GM23338 (cell line): ENCODE results near the gene ZFP36L1. TPM values are rescaled to one million over a fixed set of nuclear protein-coding genes. Genes with fewer than 3 reads are reported as not detected.
A peak's percentile ranks its signal among the peaks of the same experiment; 100 is the strongest.

Source experiments
- ATAC-seq: fragments of 200-7000 bp; cut with Tn5 transposase; 3 replicates; pipeline ENCODE4 v1.9.1; 2020
- DNase-seq: peaks from one replicate; pipeline ENCODE4 v3.0.0-alpha.2; 2015; ENCODE audit warnings: low spot score
- H2AFZ ChIP-seq: fragments of 200-600 bp; sonication (generic); 2 replicates; pipeline ENCODE4 v1.8.0; 2016; ENCODE audit warnings: antibody characterized with exemption, mild to moderate bottlenecking, moderate library complexity
- H3F3A ChIP-seq: fragments of 200-600 bp; sonication (generic); replicated peaks from 2 replicates; pipeline ENCODE4 v1.8.0; 2017; ENCODE audit warnings: antibody characterized with exemption, mixed run types, low read depth
- H3K27ac ChIP-seq: fragments of 200-600 bp; sonication (generic); 2 replicates; pipeline ENCODE4 v1.6.1; 2016; ENCODE audit warnings: low read depth
- H3K27me3 ChIP-seq: fragments of 200-600 bp; sonication (generic); 2 replicates; pipeline ENCODE4 v1.8.0; 2016; ENCODE audit warnings: mild to moderate bottlenecking, mixed run types, moderate library complexity; ENCODE audit not compliant: insufficient read depth
- H3K36me3 ChIP-seq: fragments of 200-600 bp; sonication (generic); 2 replicates; pipeline ENCODE4 v1.8.0; 2016; ENCODE audit warnings: mild to moderate bottlenecking; ENCODE audit not compliant: insufficient read depth
- H3K4me1 ChIP-seq: fragments of 200-600 bp; sonication (generic); 2 replicates; pipeline ENCODE4 v1.8.0; 2016; ENCODE audit warnings: mild to moderate bottlenecking, moderate library complexity; ENCODE audit not compliant: insufficient read depth
- H3K4me2 ChIP-seq: fragments of 200-600 bp; sonication (generic); 2 replicates; pipeline ENCODE4 v1.7.1; 2017; ENCODE audit warnings: mixed run types
- H3K4me3 ChIP-seq: fragments of 200-600 bp; sonication (generic); 2 replicates; pipeline ENCODE4 v1.6.1; 2016; ENCODE audit warnings: mixed run types
- H3K79me2 ChIP-seq: fragments of 200-600 bp; sonication (generic); replicated peaks from 2 replicates; pipeline ENCODE4 v1.8.0; 2017; ENCODE audit warnings: mild to moderate bottlenecking; ENCODE audit not compliant: insufficient read depth
- H3K9me2 ChIP-seq: fragments of 200-600 bp; sonication (generic); 2 replicates; pipeline ENCODE4 v1.8.0; 2017; ENCODE audit not compliant: insufficient read depth
- H4K20me1 ChIP-seq: fragments of 200-600 bp; sonication (generic); replicated peaks from 2 replicates; pipeline ENCODE4 v1.8.0; 2017; ENCODE audit warnings: mild to moderate bottlenecking; ENCODE audit not compliant: insufficient read depth
- H3K27ac Mint-ChIP-seq: 2 replicates; pipeline ENCODE4 v1.8.0; 2020; ENCODE audit warnings: inconsistent platforms, mild to moderate bottlenecking, moderate library complexity, mixed read lengths
- H3K27me3 Mint-ChIP-seq: 3 replicates; pipeline ENCODE4 v1.8.0; 2022; ENCODE audit warnings: low read depth, mild to moderate bottlenecking, moderate library complexity, mixed read lengths, inconsistent platforms; ENCODE audit not compliant: insufficient read depth, poor library complexity
- H3K36me3 Mint-ChIP-seq: 3 replicates; pipeline ENCODE4 v1.8.0; 2021; ENCODE audit warnings: low read depth, mild to moderate bottlenecking, inconsistent platforms, moderate library complexity, mixed read lengths
- H3K4me1 Mint-ChIP-seq: 3 replicates; pipeline ENCODE4 v1.8.0; 2020; ENCODE audit warnings: mild to moderate bottlenecking, inconsistent platforms, mixed read lengths
- H3K4me3 Mint-ChIP-seq: 3 replicates; pipeline ENCODE4 v1.8.0; 2021; ENCODE audit warnings: moderate library complexity, mild to moderate bottlenecking, inconsistent platforms, mixed read lengths
- H3K9me3 Mint-ChIP-seq: 3 replicates; pipeline ENCODE4 v1.8.0; 2020; ENCODE audit warnings: moderate library complexity, mild to moderate bottlenecking, inconsistent platforms, mixed read lengths
- CREB1 ChIP-seq: fragments of 250-450 bp; sonication (Bioruptor Pico); IDR thresholded peaks from 2 replicates; pipeline ENCODE4 v1.5.0; 2020; ENCODE audit warnings: low read depth, mild to moderate bottlenecking, moderate library complexity
- CTCF ChIP-seq, 2 experiments: fragments of 200-600 bp in 1 of 2; sonication (generic) in 1 of 2; conservative IDR thresholded peaks; 2 replicates each; pipeline versions ENCODE4 v1.5.1 to v1.6.1; 2016 to 2017; ENCODE audit warnings: antibody characterized with exemption in 2 of 2, low read depth in 2 of 2, mild to moderate bottlenecking in 2 of 2, moderate library complexity in 1 of 2
- ETS1 ChIP-seq: IDR thresholded peaks from 2 replicates; pipeline ENCODE4 v1.6.1; 2016; ENCODE audit warnings: antibody characterized with exemption
- EZH2 ChIP-seq: fragments of 200-600 bp; sonication (generic); IDR thresholded peaks from one replicate; pipeline ENCODE4 v1.8.0; 2017; ENCODE audit warnings: antibody characterized with exemption, mild to moderate bottlenecking, low read depth; ENCODE audit not compliant: unreplicated experiment
- EZH2phosphoT487 ChIP-seq: fragments of 200-600 bp; sonication (generic); IDR thresholded peaks from one replicate; pipeline ENCODE4 v1.8.1; 2018; ENCODE audit warnings: antibody characterized with exemption; ENCODE audit not compliant: unreplicated experiment
- JUNB ChIP-seq: IDR thresholded peaks from one replicate; pipeline ENCODE4 v1.6.1; 2016; ENCODE audit warnings: antibody characterized with exemption; ENCODE audit not compliant: unreplicated experiment
- NANOG ChIP-seq: IDR thresholded peaks from 2 replicates; pipeline ENCODE4 v1.6.1; 2016; ENCODE audit warnings: antibody characterized with exemption, borderline replicate concordance
- POLR2AphosphoS5 ChIP-seq: IDR thresholded peaks from 2 replicates; pipeline ENCODE4 v1.6.1; 2016; ENCODE audit warnings: antibody characterized with exemption, low read depth
- REST ChIP-seq: IDR thresholded peaks from one replicate; pipeline ENCODE4 v1.6.1; 2018; ENCODE audit warnings: antibody characterized with exemption; ENCODE audit not compliant: unreplicated experiment
- STAT1 ChIP-seq: IDR thresholded peaks from one replicate; pipeline ENCODE4 v1.6.1; 2016; ENCODE audit warnings: antibody characterized with exemption; ENCODE audit not compliant: unreplicated experiment
- ZNF114 ChIP-seq: fragments of 250-450 bp; sonication (Bioruptor Pico); IDR thresholded peaks from 2 replicates; pipeline ENCODE4 v1.5.0; 2020; ENCODE audit warnings: mild to moderate bottlenecking, moderate library complexity
- ZNF331 ChIP-seq: fragments of 250-450 bp; sonication (Bioruptor Pico); IDR thresholded peaks from 2 replicates; pipeline ENCODE4 v1.5.0; 2020; ENCODE audit warnings: low read depth, mild to moderate bottlenecking, moderate library complexity
- ZNF462 ChIP-seq: fragments of 250-450 bp; sonication (Bioruptor Pico); IDR thresholded peaks from 2 replicates; pipeline ENCODE4 v1.5.0; 2020; ENCODE audit warnings: mild to moderate bottlenecking, moderate library complexity
- polyA plus RNA-seq: library from polyadenylated mRNA; unstranded; fragments of >200 nt; fragmentation: Nextera tagmentation; extraction: Ambion mirVana; gene quantifications from 2 replicates; pipeline ENCODE4 v1.2.1, GENCODE V29; 2016
- total RNA-seq: library from RNA; depleted of rRNA; stranded (reverse); fragments of >200 nt; shearing (Covaris generic); gene quantifications from 2 replicates; pipeline ENCODE4 v1.2.3, GENCODE V29; 2014

ZFP36L1 gene
- total and polyA plus RNA-seq, 2 experiments from 2014 or later = 148 to 382 TPM

- Mint-ChIP-seq H3K4me3 (no peak overlapping the region), H3K27me3 (peaks cover 4% of the 10 kb centered on the region), H3K4me1 (peaks cover 28% of the 10 kb centered on the region), H3K9me3 (no peaks in the 10 kb centered on the region), H3K36me3 (no peaks in the 10 kb centered on the region), H3K27ac (no peak overlapping the region)
- Histone ChIP-seq H3K79me2 (no peaks in the 10 kb centered on the region), H3K4me1 (peaks cover 8% of the 10 kb centered on the region; the same call in 1 of the 2 replicates), H4K20me1 (no peaks in the 10 kb centered on the region), H3K27ac (no peak overlapping the region), H3K4me2 (no peak overlapping the region), H3K9me2 (no peaks in the 10 kb centered on the region), H3K27me3 (no peaks in the 10 kb centered on the region), H3K4me3 (no peak overlapping the region), H3F3A (0 out of 2 replicates have a peak, but pooled peaks cover 4% of the 10 kb centered on the region), H2AFZ (peak overlapping the region; percentile 47; the same call in 1 of the 2 replicates), H3K36me3 (no peaks in the 10 kb centered on the region)
- TF ChIP-seq EZH2phosphoT487 (no peak), CTCF (conservative IDR thresholded peaks at IDR 0.05; ENCODE audit: low read depth in 2 of 2) (no peak), JUNB (no peak), NANOG (no peak), REST (no peak), ETS1 (no peak), STAT1 (no peak), ZNF331 (no peak), ZNF462 (CRISPR knock-in tag) (no peak), ZNF114 (no peak), POLR2AphosphoS5 (no peak), EZH2 (no peak), CREB1 (CRISPR knock-in tag) (no peak)
- no peak for ATAC-seq
- no peak for DNase-seq
These were observed 30.1 kb upstream of the ZFP36L1 start for GRCh38 chr14:68822926-68823325.
